Testis (tissue), 2 donors: ENCODE results near the gene BARX2.

ENCODE experiments used
- POLR2A ChIP-seq: fragments of 450-650 bp; IDR thresholded peaks from one replicate; pipeline ENCODE4 v1.6.1; 2017; ENCODE audit warnings: antibody characterized with exemption, mild to moderate bottlenecking, moderate library complexity
- TF ChIP-seq, protein P1 (sequence below), 3 experiments: fragments of 450-650 bp in 2 of 3; fragments of 200-600 bp in 1 of 3; sonication (generic) in 1 of 3; IDR thresholded peaks; one replicate each; pipeline ENCODE4 v1.5.1; 2016 to 2019; ENCODE audit warnings: antibody characterized with exemption in 3 of 3, mild to moderate bottlenecking in 2 of 3, moderate library complexity in 1 of 3

DNA sequence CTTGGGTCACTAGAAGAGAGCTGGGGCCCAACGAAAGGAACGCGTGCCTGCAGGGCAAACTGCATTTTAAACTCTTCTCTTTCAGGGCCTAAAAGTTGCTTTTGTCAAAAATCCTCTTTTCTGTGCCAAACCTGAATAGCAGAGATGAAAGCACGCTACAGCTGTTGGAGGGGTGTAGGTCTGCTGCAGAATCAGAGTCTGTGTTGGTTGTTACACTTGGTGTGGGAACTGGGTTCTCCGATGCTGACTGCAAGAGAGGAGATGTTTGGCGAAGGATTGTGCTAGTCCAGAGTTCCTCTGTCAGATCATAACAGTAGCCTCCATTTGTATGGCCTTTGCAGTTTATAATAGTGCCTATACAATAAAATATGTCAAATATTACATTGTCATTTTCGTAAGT, 41.8 kb downstream of the BARX2 start:
- TF ChIP-seq, protein P1, sequence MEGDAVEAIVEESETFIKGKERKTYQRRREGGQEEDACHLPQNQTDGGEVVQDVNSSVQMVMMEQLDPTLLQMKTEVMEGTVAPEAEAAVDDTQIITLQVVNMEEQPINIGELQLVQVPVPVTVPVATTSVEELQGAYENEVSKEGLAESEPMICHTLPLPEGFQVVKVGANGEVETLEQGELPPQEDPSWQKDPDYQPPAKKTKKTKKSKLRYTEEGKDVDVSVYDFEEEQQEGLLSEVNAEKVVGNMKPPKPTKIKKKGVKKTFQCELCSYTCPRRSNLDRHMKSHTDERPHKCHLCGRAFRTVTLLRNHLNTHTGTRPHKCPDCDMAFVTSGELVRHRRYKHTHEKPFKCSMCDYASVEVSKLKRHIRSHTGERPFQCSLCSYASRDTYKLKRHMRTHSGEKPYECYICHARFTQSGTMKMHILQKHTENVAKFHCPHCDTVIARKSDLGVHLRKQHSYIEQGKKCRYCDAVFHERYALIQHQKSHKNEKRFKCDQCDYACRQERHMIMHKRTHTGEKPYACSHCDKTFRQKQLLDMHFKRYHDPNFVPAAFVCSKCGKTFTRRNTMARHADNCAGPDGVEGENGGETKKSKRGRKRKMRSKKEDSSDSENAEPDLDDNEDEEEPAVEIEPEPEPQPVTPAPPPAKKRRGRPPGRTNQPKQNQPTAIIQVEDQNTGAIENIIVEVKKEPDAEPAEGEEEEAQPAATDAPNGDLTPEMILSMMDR (IDR thresholded peaks at IDR 0.05) = no peak
- no peak for TF ChIP-seq POLR2A
